Activated CD8-positive, alpha-beta T cell treated with anti-CD3 and anti-CD28 coated beads for 36 hours (primary cell): ENCODE measurements around the gene DGKG. TPM values are rescaled to one million over a fixed set of nuclear protein-coding genes. Genes with fewer than 3 reads are reported as not detected.

Experiments
- ATAC-seq: fragments of 200-7000 bp; cut with Tn5 transposase; one replicate; pipeline ENCODE4 v1.10.0; 2021; ENCODE audit warnings: mild to moderate bottlenecking, moderate library complexity
- CTCF ChIA-PET: fragments of 350-600 bp; sonication (Branson Sonifier 250); formaldehyde crosslinking; loops from one replicate; lab custom pipeline; 2021; ENCODE audit warnings: antibody characterized with exemption; lab: Charles Lee
- POLR2A ChIA-PET: fragments of 350-600 bp; sonication (Branson Sonifier 250); formaldehyde crosslinking; loops from one replicate; lab custom pipeline; 2021; ENCODE audit warnings: antibody characterized with exemption; lab: Charles Lee
- DNase-seq: peaks from one replicate; pipeline ENCODE4 v3.0.0-alpha.2; 2020
- H3K27ac Mint-ChIP-seq: one replicate; pipeline ENCODE4 v1.8.0; 2021; ENCODE audit warnings: mild to moderate bottlenecking, mixed read lengths
- H3K27me3 Mint-ChIP-seq: one replicate; pipeline ENCODE4 v1.8.0; 2021; ENCODE audit warnings: mixed read lengths
- H3K36me3 Mint-ChIP-seq: one replicate; pipeline ENCODE4 v1.8.0; 2021; ENCODE audit warnings: low read depth, mixed read lengths
- H3K4me1 Mint-ChIP-seq: one replicate; pipeline ENCODE4 v1.8.0; 2021; ENCODE audit warnings: low read depth, mixed read lengths
- H3K4me3 Mint-ChIP-seq: one replicate; pipeline ENCODE4 v1.8.0; 2021; ENCODE audit warnings: mild to moderate bottlenecking, moderate library complexity, mixed read lengths
- H3K9me3 Mint-ChIP-seq: one replicate; pipeline ENCODE4 v1.8.0; 2021; ENCODE audit warnings: mixed read lengths
- CTCF ChIP-seq: fragments of 200-600 bp; IDR thresholded peaks from one replicate; pipeline ENCODE4 v1.8.0; 2022; ENCODE audit warnings: antibody characterized with exemption, mild to moderate bottlenecking
- intact Hi-C: fragments of 100-400 bp; cut with micrococcal nuclease; formaldehyde crosslinking; loops from one replicate; pipeline ENCODE4 v1.10.0; 2022
- total RNA-seq, 2 experiments: library from RNA; stranded (reverse); gene quantifications; one replicate each; pipeline ENCODE4 v1.2.3, GENCODE V29; 2021

DGKG gene
- total RNA-seq, 2 experiments from 2014 or later = 0.18 to 0.36 TPM

GRCh38 chr3:186330772-186331460, 31.1 kb downstream of the DGKG start:
- H3K4me3 Mint-ChIP-seq = no peak overlapping the region
- H3K4me1 Mint-ChIP-seq = no peaks in the 10 kb centered on the region
- H3K36me3 Mint-ChIP-seq = no peaks in the 10 kb centered on the region
- no peak for TF ChIP-seq CTCF
- ATAC-seq = no peak
- ChIA-PET POLR2A (no interaction called here), CTCF (interaction anchor here (0.7 to 1.2 kb wide), 2 partner anchors 12 to 348 kb away, joined by 3 to 4 read pairs; no protein-coding TSS in a partner anchor)
- no peaks in the 10 kb centered on the region for H3K9me3 Mint-ChIP-seq
- H3K27me3 Mint-ChIP-seq = no peaks in the 10 kb centered on the region
- intact Hi-C loops = no loop called here
- H3K27ac Mint-ChIP-seq = no peak overlapping the region
- peak; percentile 11 for DNase-seq

GRCh38 chr3:186329589-186329988, 32.4 kb downstream of the DGKG start:
- CTCF ChIA-PET = interaction anchor here (1.2 to 1.6 kb wide), 2 partner anchors 21 to 346 kb away, joined by 4 read pairs; no protein-coding TSS in a partner anchor
- intact Hi-C loops = no loop called here
- Mint-ChIP-seq H3K27me3 (no peaks in the 10 kb centered on the region), H3K9me3 (no peaks in the 10 kb centered on the region), H3K36me3 (no peaks in the 10 kb centered on the region), H3K4me3 (no peak overlapping the region), H3K4me1 (no peaks in the 10 kb centered on the region), H3K27ac (no peak overlapping the region)
- POLR2A ChIA-PET = no interaction called here
- ATAC-seq (no peak), DNase-seq (no peak)
- TF ChIP-seq CTCF = no peak

GRCh38 chr3:186327912-186328487, 34.0 kb downstream of the DGKG start:
- intact Hi-C loops = no loop called here
- no peaks in the 10 kb centered on the region for H3K27me3 Mint-ChIP-seq
- POLR2A ChIA-PET = no interaction called here
- no peak overlapping the region for H3K27ac Mint-ChIP-seq
- TF ChIP-seq CTCF = no peak
- CTCF ChIA-PET = no interaction called here
- DNase-seq (no peak), ATAC-seq (no peak)
- H3K4me1 Mint-ChIP-seq = no peaks in the 10 kb centered on the region
- H3K4me3 Mint-ChIP-seq = no peak overlapping the region
- H3K9me3 Mint-ChIP-seq = no peaks in the 10 kb centered on the region
- H3K36me3 Mint-ChIP-seq = no peaks in the 10 kb centered on the region

- TF ChIP-seq CTCF = no peak
- ChIA-PET POLR2A (no interaction called here), CTCF (interaction anchor here (1.1 kb wide), 1 partner anchor 217 kb away, joined by 5 read pairs; no protein-coding TSS in a partner anchor)
- Mint-ChIP-seq H3K4me1 (no peaks in the 10 kb centered on the region), H3K27ac (no peak overlapping the region), H3K4me3 (no peak overlapping the region), H3K27me3 (no peaks in the 10 kb centered on the region), H3K9me3 (no peaks in the 10 kb centered on the region), H3K36me3 (no peaks in the 10 kb centered on the region)
- DNase-seq (no peak), ATAC-seq (no peak)
- intact Hi-C loops = no loop called here
These were observed 39.3 kb downstream of the DGKG start for GRCh38 chr3:186322761-186323160.

GRCh38 chr3:186321746-186322145, 40.3 kb downstream of the DGKG start:
- H3K27ac Mint-ChIP-seq = no peak overlapping the region
- no peak for TF ChIP-seq CTCF
- POLR2A ChIA-PET = no interaction called here
- CTCF ChIA-PET = no interaction called here
- H3K4me3 Mint-ChIP-seq = no peak overlapping the region
- H3K4me1 Mint-ChIP-seq = no peaks in the 10 kb centered on the region
- no peaks in the 10 kb centered on the region for H3K36me3 Mint-ChIP-seq
- no peaks in the 10 kb centered on the region for H3K9me3 Mint-ChIP-seq
- ATAC-seq = no peak
- intact Hi-C loops = no loop called here
- no peaks in the 10 kb centered on the region for H3K27me3 Mint-ChIP-seq
- DNase-seq = no peak
